Mesendoderm (in vitro differentiated cells): ENCODE results near the gene ACSL3.

ENCODE experiments used
- DNase-seq: peaks from one replicate; pipeline ENCODE4 v3.0.0; 2013
- H2AK5ac ChIP-seq: 2 replicates; pipeline ENCODE4 v1.6.1; 2013; ENCODE audit warnings: low read length, inconsistent platforms
- H2BK120ac ChIP-seq: 2 replicates; pipeline ENCODE4 v1.6.1; 2013; ENCODE audit warnings: low read depth, mild to moderate bottlenecking, low read length, moderate library complexity, mixed read lengths
- H2BK15ac ChIP-seq: replicated peaks from 2 replicates; pipeline ENCODE4 v1.6.1; 2013; ENCODE audit warnings: low read depth, mild to moderate bottlenecking, moderate library complexity
- H2BK5ac ChIP-seq: 2 replicates; pipeline ENCODE4 v1.6.1; 2013; ENCODE audit warnings: low read length, inconsistent platforms
- H3K18ac ChIP-seq: 2 replicates; pipeline ENCODE4 v1.6.1; 2013; ENCODE audit warnings: mild to moderate bottlenecking, low read length, mixed read lengths
- H3K23ac ChIP-seq: one replicate; pipeline ENCODE4 v1.6.1; 2013; ENCODE audit warnings: low read length
- H3K27ac ChIP-seq: 2 replicates; pipeline ENCODE4 v1.5.1; 2013; ENCODE audit warnings: low read depth, mild to moderate bottlenecking, inconsistent platforms, low read length, moderate library complexity
- H3K27me3 ChIP-seq: 2 replicates; pipeline ENCODE4 v1.6.1; 2013; ENCODE audit warnings: low read length, control low read depth, mild to moderate bottlenecking, inconsistent platforms; ENCODE audit not compliant: insufficient read depth, poor library complexity
- H3K36me3 ChIP-seq: 2 replicates; pipeline ENCODE4 v1.6.1; 2013; ENCODE audit warnings: low read length, inconsistent platforms; ENCODE audit not compliant: control insufficient read depth, insufficient read depth
- H3K4ac ChIP-seq: one replicate; pipeline ENCODE4 v1.6.1; 2013; ENCODE audit warnings: low read depth, mild to moderate bottlenecking, low read length, moderate library complexity
- H3K4me1 ChIP-seq: 2 replicates; pipeline ENCODE4 v1.6.1; 2013; ENCODE audit warnings: low read depth, low read length, inconsistent platforms; ENCODE audit not compliant: control insufficient read depth
- H3K4me2 ChIP-seq: 2 replicates; pipeline ENCODE4 v1.6.1; 2013; ENCODE audit warnings: low read length
- H3K4me3 ChIP-seq: 2 replicates; pipeline ENCODE4 v1.5.1; 2013; ENCODE audit warnings: mild to moderate bottlenecking, low read length
- H3K56ac ChIP-seq: one replicate; pipeline ENCODE4 v1.6.1; 2013; ENCODE audit warnings: low read length
- H3K79me1 ChIP-seq: 2 replicates; pipeline ENCODE4 v1.6.1; 2013; ENCODE audit warnings: low read length, inconsistent platforms
- H3K79me2 ChIP-seq: 2 replicates; pipeline ENCODE4 v1.6.1; 2013; ENCODE audit warnings: mild to moderate bottlenecking, low read length; ENCODE audit not compliant: control insufficient read depth, insufficient read depth
- H3K9ac ChIP-seq: 2 replicates; pipeline ENCODE4 v1.6.1; 2013; ENCODE audit warnings: low read length, inconsistent platforms
- H4K5ac ChIP-seq: one replicate; pipeline ENCODE4 v1.6.1; 2013; ENCODE audit warnings: low read length
- H4K8ac ChIP-seq: one replicate; pipeline ENCODE4 v1.6.1; 2013; ENCODE audit warnings: low read depth, mild to moderate bottlenecking, control low read depth, low read length, moderate library complexity
- WGBS: extraction: QIAGEN DNeasy Blood & Tissue Kit; methylation state at CpG from one replicate; pipeline ENCODE4 v1.1.7; 2013; ENCODE audit warnings: low lambda C conversion rate, missing lambda C conversion rate; ENCODE audit not compliant: insufficient coverage; ENCODE audit errors: extremely low coverage; 5-methylcytosine and 5-hydroxymethylcytosine counted together

ACSL3 gene

GRCh38 chr2:222973733-222974132 lies 112.9 kb downstream of the ACSL3 start:
- Histone ChIP-seq H3K79me2 (no peaks in the 10 kb centered on the region), H3K36me3 (no peaks in the 10 kb centered on the region), H3K79me1 (no peaks in the 10 kb centered on the region), H3K18ac (no peak overlapping the region), H3K4ac (no peak overlapping the region), H3K56ac (no peak overlapping the region), H2BK120ac (no peak overlapping the region), H3K23ac (no peak overlapping the region), H2BK15ac (no peak overlapping the region), H4K5ac (no peak overlapping the region), H4K8ac (no peak overlapping the region), H2BK5ac (no peak overlapping the region), H2AK5ac (no peak overlapping the region), H3K27ac (no peak overlapping the region), H3K4me3 (no peak overlapping the region), H3K4me2 (no peak overlapping the region), H3K27me3 (no peaks in the 10 kb centered on the region), H3K9ac (no peak overlapping the region), H3K4me1 (no peaks in the 10 kb centered on the region)
- no peak for DNase-seq
- WGBS: no CpG with 5 or more reads among the region's 2 CpGs

- no peaks in the 10 kb centered on the region for H3K79me2 ChIP-seq
- H4K8ac ChIP-seq: no peak overlapping the region
- no peak overlapping the region for H3K18ac ChIP-seq
- H3K4me3 ChIP-seq: no peak overlapping the region
- no peaks in the 10 kb centered on the region for H3K36me3 ChIP-seq
- H3K4me2 ChIP-seq: no peak overlapping the region
- no peak overlapping the region for H3K23ac ChIP-seq
- no peak overlapping the region for H4K5ac ChIP-seq
- H3K56ac ChIP-seq: no peak overlapping the region
- H3K4me1 ChIP-seq: no peaks in the 10 kb centered on the region
- H3K27ac ChIP-seq: no peak overlapping the region
- H3K27me3 ChIP-seq: no peaks in the 10 kb centered on the region
- H3K9ac ChIP-seq: no peak overlapping the region
- no peak overlapping the region for H2BK15ac ChIP-seq
- H2BK120ac ChIP-seq: no peak overlapping the region
- H3K4ac ChIP-seq: no peak overlapping the region
- H2BK5ac ChIP-seq: no peak overlapping the region
- WGBS: no CpG with 5 or more reads among the region's 3 CpGs
- no peak overlapping the region for H2AK5ac ChIP-seq
- DNase-seq: no peak
- no peaks in the 10 kb centered on the region for H3K79me1 ChIP-seq
Measured at GRCh38 chr2:222976521-222977061, 115.8 kb downstream of the ACSL3 start.

- Histone ChIP-seq H4K8ac (no peak overlapping the region), H4K5ac (no peak overlapping the region), H3K27me3 (no peaks in the 10 kb centered on the region), H3K56ac (no peak overlapping the region), H2BK15ac (no peak overlapping the region), H3K4me1 (peaks cover under 1% of the 10 kb centered on the region), H3K4me3 (no peak overlapping the region), H3K9ac (no peak overlapping the region), H3K4ac (no peak overlapping the region), H3K18ac (no peak overlapping the region), H3K79me1 (no peaks in the 10 kb centered on the region), H3K4me2 (no peak overlapping the region), H3K36me3 (no peaks in the 10 kb centered on the region), H3K79me2 (no peaks in the 10 kb centered on the region), H2AK5ac (no peak overlapping the region), H2BK5ac (no peak overlapping the region), H3K23ac (no peak overlapping the region), H3K27ac (no peak overlapping the region), H2BK120ac (no peak overlapping the region)
- DNase-seq: no peak
- no CpG with 5 or more reads among the region's 5 CpGs for WGBS
Measured at GRCh38 chr2:222977121-222977520, 116.3 kb downstream of the ACSL3 start.

- peak; percentile 61 for DNase-seq
- Histone ChIP-seq H3K56ac (no peak overlapping the region), H3K4me1 (peaks cover 8% of the 10 kb centered on the region), H3K27ac (no peak overlapping the region), H3K4ac (no peak overlapping the region), H2BK5ac (no peak overlapping the region), H2BK120ac (no peak overlapping the region), H4K8ac (no peak overlapping the region), H3K27me3 (no peaks in the 10 kb centered on the region), H2BK15ac (no peak overlapping the region), H3K18ac (no peak overlapping the region), H3K4me3 (no peak overlapping the region), H3K9ac (no peak overlapping the region), H2AK5ac (no peak overlapping the region), H3K4me2 (no peak overlapping the region), H3K36me3 (no peaks in the 10 kb centered on the region), H4K5ac (no peak overlapping the region), H3K23ac (no peak overlapping the region), H3K79me1 (no peaks in the 10 kb centered on the region), H3K79me2 (no peaks in the 10 kb centered on the region)
Measured at GRCh38 chr2:222978850-222979249, 118.0 kb downstream of the ACSL3 start.

GRCh38 chr2:222979484-222979883 lies 118.6 kb downstream of the ACSL3 start:
- Histone ChIP-seq H4K5ac (no peak overlapping the region), H3K9ac (no peak overlapping the region), H4K8ac (no peak overlapping the region), H2BK120ac (no peak overlapping the region), H2AK5ac (no peak overlapping the region), H2BK15ac (no peak overlapping the region), H3K4me2 (no peak overlapping the region), H2BK5ac (no peak overlapping the region), H3K56ac (no peak overlapping the region), H3K4me3 (no peak overlapping the region), H3K4me1 (peaks cover 8% of the 10 kb centered on the region), H3K79me2 (no peaks in the 10 kb centered on the region), H3K27me3 (no peaks in the 10 kb centered on the region), H3K23ac (no peak overlapping the region), H3K79me1 (no peaks in the 10 kb centered on the region), H3K36me3 (no peaks in the 10 kb centered on the region), H3K27ac (no peak overlapping the region), H3K18ac (no peak overlapping the region), H3K4ac (no peak overlapping the region)
- no peak for DNase-seq
- no CpG with 5 or more reads among the region's 3 CpGs for WGBS
